GM23248 (cell line): Measurements from ENCODE around the gene UHRF2. TPM values are rescaled to one million over a fixed set of nuclear protein-coding genes. Genes with fewer than 3 reads are reported as not detected.

Source experiments
- DNase-seq: peaks from one replicate; pipeline ENCODE4 v3.0.0-alpha.2; 2015
- H2AFZ ChIP-seq: fragments of 200-600 bp; sonication (generic); 2 replicates; pipeline ENCODE4 v1.6.1; 2016; ENCODE audit warnings: antibody characterized with exemption
- H3F3A ChIP-seq: fragments of 200-600 bp; sonication (generic); 2 replicates; pipeline ENCODE4 v1.6.1; 2016; ENCODE audit warnings: mild to moderate bottlenecking, antibody characterized with exemption, mixed run types; ENCODE audit not compliant: insufficient read depth
- H3K27ac ChIP-seq: fragments of 200-600 bp; sonication (generic); 2 replicates; pipeline ENCODE4 v1.5.1; 2016; ENCODE audit warnings: mild to moderate bottlenecking
- H3K27me3 ChIP-seq: fragments of 200-600 bp; sonication (generic); replicated peaks from 2 replicates; pipeline ENCODE4 v1.6.1; 2016; ENCODE audit warnings: mild to moderate bottlenecking; ENCODE audit not compliant: insufficient read depth
- H3K36me3 ChIP-seq: fragments of 200-600 bp; sonication (generic); 2 replicates; pipeline ENCODE4 v1.6.1; 2016; ENCODE audit warnings: low read depth, mild to moderate bottlenecking
- H3K4me1 ChIP-seq: fragments of 200-600 bp; sonication (generic); 2 replicates; pipeline ENCODE4 v1.6.1; 2016; ENCODE audit warnings: mild to moderate bottlenecking; ENCODE audit not compliant: insufficient read depth
- H3K4me2 ChIP-seq: fragments of 200-600 bp; sonication (generic); one replicate; pipeline ENCODE4 v1.6.1; 2016; ENCODE audit warnings: mild to moderate bottlenecking; ENCODE audit not compliant: unreplicated experiment
- H3K4me3 ChIP-seq: fragments of 200-600 bp; sonication (generic); 2 replicates; pipeline ENCODE4 v1.5.1; 2016; ENCODE audit warnings: mild to moderate bottlenecking
- H3K79me2 ChIP-seq: fragments of 200-600 bp; sonication (generic); 2 replicates; pipeline ENCODE4 v1.6.1; 2016; ENCODE audit warnings: mild to moderate bottlenecking; ENCODE audit not compliant: insufficient read depth
- H3K9ac ChIP-seq: fragments of 200-600 bp; sonication (generic); 2 replicates; pipeline ENCODE4 v1.6.1; 2016; ENCODE audit warnings: mild to moderate bottlenecking
- H3K9me2 ChIP-seq: fragments of 200-600 bp; sonication (generic); 2 replicates; pipeline ENCODE4 v1.6.1; 2016; ENCODE audit warnings: mixed run types, mild to moderate bottlenecking, moderate library complexity; ENCODE audit not compliant: insufficient read depth
- H3K9me3 ChIP-seq: fragments of 200-600 bp; sonication (generic); one replicate; pipeline ENCODE4 v1.6.1; 2017; ENCODE audit warnings: low read depth
- H4K20me1 ChIP-seq: fragments of 200-600 bp; sonication (generic); 2 replicates; pipeline ENCODE4 v1.6.0; 2016; ENCODE audit not compliant: insufficient read depth
- EZH2 ChIP-seq: fragments of 200-600 bp; sonication (generic); IDR thresholded peaks from 2 replicates; pipeline ENCODE4 v1.6.1; 2018; ENCODE audit warnings: antibody characterized with exemption, mild to moderate bottlenecking; ENCODE audit not compliant: insufficient read depth, poor library complexity, severe bottlenecking
- EZH2phosphoT487 ChIP-seq: fragments of 200-600 bp; sonication (generic); IDR thresholded peaks from 2 replicates; pipeline ENCODE4 v1.6.1; 2018; ENCODE audit warnings: antibody characterized with exemption, moderate library complexity, mild to moderate bottlenecking, low read depth; ENCODE audit not compliant: insufficient read depth
- WGBS, 2 experiments: methylation state at CpG; one replicate each; pipeline ENCODE4 v1.1.6; 2015 to 2017; ENCODE audit warnings: low lambda C conversion rate in 2 of 2, low coverage in 1 of 2; ENCODE audit errors: missing lambda C conversion rate in 2 of 2; 5-methylcytosine and 5-hydroxymethylcytosine counted together
- in situ Hi-C: fragments of 300-500 bp; cut with MboI; formaldehyde crosslinking; loops from 2 replicates; pipeline ENCODE4 v1.15.0; 2020
- polyA plus RNA-seq: library from polyadenylated mRNA; unstranded; fragments of >200 nt; fragmentation: Nextera tagmentation; extraction: Ambion mirVana; gene quantifications from 2 replicates; pipeline ENCODE4 v1.2.1, GENCODE V29; 2016
- total RNA-seq: library from RNA; depleted of rRNA; stranded (reverse); fragments of >200 nt; shearing (Covaris generic); gene quantifications from 2 replicates; pipeline ENCODE4 v1.2.3, GENCODE V29; 2014

The UHRF2 gene
- total and polyA plus RNA-seq, 2 experiments from 2014 or later = 25.8 to 53.1 TPM

DNA sequence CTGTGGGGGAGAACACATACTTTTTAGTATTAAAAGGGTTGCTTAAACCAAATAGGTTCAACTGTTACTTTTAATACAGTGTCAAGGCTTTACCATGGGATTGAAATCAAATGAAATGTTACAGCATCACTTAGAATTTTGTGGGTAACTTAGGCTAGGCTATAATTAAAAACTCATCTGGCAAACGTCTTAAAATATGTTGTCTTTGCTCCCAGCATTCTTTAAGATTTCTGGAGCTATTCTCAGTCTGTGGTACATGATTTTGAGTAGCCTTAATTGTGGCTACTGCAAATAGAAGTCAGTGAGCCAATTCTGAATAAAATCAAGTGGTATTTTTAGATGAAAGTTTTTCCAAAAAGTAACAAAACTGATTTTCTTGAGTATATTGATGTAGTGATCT is 30.7 kb downstream of the UHRF2 start:
- in situ Hi-C loops = no loop called here
- Histone ChIP-seq H3K9ac (no peak overlapping the region), H3K27me3 (no peaks in the 10 kb centered on the region), H2AFZ (no peak overlapping the region), H3K36me3 (peaks cover 12% of the 10 kb centered on the region; the same call in 1 of the 2 replicates), H3K27ac (no peak overlapping the region), H3K9me3 (no peaks in the 10 kb centered on the region), H4K20me1 (peaks cover 29% of the 10 kb centered on the region), H3K79me2 (peaks cover 100% of the 10 kb centered on the region), H3K4me3 (no peak overlapping the region), H3F3A (peaks cover 40% of the 10 kb centered on the region), H3K4me1 (peaks cover 19% of the 10 kb centered on the region), H3K9me2 (no peaks in the 10 kb centered on the region), H3K4me2 (peak overlapping the region; percentile 11)
- 4 to 11% methylated on average over 1 of the region's 1 CpG for WGBS, 2 experiments
- no peak for DNase-seq
- TF ChIP-seq EZH2 (no peak), EZH2phosphoT487 (no peak)

DNA sequence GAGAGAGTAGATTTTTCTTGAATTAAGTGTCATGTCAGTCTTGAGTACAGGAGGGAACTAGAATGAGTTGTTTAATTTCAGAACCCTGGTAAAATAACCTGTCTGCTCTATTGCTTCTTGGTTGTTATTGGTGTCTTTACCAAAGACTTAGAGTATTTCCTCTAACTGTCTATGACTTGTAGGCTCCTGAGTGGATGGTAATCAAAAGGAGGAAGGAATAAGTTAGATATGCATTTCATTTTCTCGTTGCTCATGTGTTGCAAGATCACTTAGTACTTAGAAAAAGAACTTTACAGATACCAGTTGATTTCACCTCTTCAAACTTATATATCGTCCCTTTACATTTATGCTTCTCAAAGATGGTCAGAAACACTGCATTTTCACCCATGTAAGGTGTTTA is 31.1 kb downstream of the UHRF2 start:
- 71 to 79% methylated on average over 2 of the region's 2 CpGs for WGBS, 2 experiments
- H3K9ac ChIP-seq = no peak overlapping the region
- peaks cover 40% of the 10 kb centered on the region for H3F3A ChIP-seq
- in situ Hi-C loops = no loop called here
- TF ChIP-seq EZH2phosphoT487 (no peak), EZH2 (no peak)
- peaks cover 19% of the 10 kb centered on the region for H3K4me1 ChIP-seq
- H3K27me3 ChIP-seq = no peaks in the 10 kb centered on the region
- no peaks in the 10 kb centered on the region for H3K9me3 ChIP-seq
- H4K20me1 ChIP-seq = peaks cover 29% of the 10 kb centered on the region
- H3K79me2 ChIP-seq = peaks cover 100% of the 10 kb centered on the region
- H3K27ac ChIP-seq = no peak overlapping the region
- no peak overlapping the region for H2AFZ ChIP-seq
- H3K4me2 ChIP-seq = peak overlapping the region; percentile 11
- peaks cover 12% of the 10 kb centered on the region; the same call in 1 of the 2 replicates for H3K36me3 ChIP-seq
- no peak overlapping the region for H3K4me3 ChIP-seq
- no peaks in the 10 kb centered on the region for H3K9me2 ChIP-seq
- DNase-seq = no peak

GRCh38 chr9:6449086-6449485 is 36.1 kb downstream of the UHRF2 start:
- no peak overlapping the region for H3K4me2 ChIP-seq

GRCh38 chr9:6449645-6450044 is 36.6 kb downstream of the UHRF2 start:
- Histone ChIP-seq H3K4me2 (no peak overlapping the region), H3K27me3 (no peaks in the 10 kb centered on the region), H4K20me1 (peaks cover 16% of the 10 kb centered on the region; the same call in 1 of the 2 replicates), H2AFZ (no peak overlapping the region), H3K36me3 (0 out of 2 replicates have a peak, but pooled peaks cover 6% of the 10 kb centered on the region), H3K79me2 (peaks cover 100% of the 10 kb centered on the region), H3K9me2 (no peaks in the 10 kb centered on the region), H3K4me1 (peaks cover 13% of the 10 kb centered on the region), H3K9ac (no peak overlapping the region), H3K27ac (0 out of 2 replicates have a peak overlapping the region, but pooled peaks have one; percentile 2), H3F3A (peaks cover 10% of the 10 kb centered on the region), H3K4me3 (no peak overlapping the region), H3K9me3 (no peaks in the 10 kb centered on the region)
- in situ Hi-C loops = no loop called here
- DNase-seq = peak; percentile 20
- TF ChIP-seq EZH2 = no peak
- no peak for TF ChIP-seq EZH2phosphoT487

More at GRCh38 chr9:6449086-6449485, 36.1 kb downstream of the UHRF2 start:
- Histone ChIP-seq H3K4me1 (peaks cover 13% of the 10 kb centered on the region), H3F3A (peaks cover 9% of the 10 kb centered on the region), H3K4me3 (no peak overlapping the region), H3K36me3 (0 out of 2 replicates have a peak, but pooled peaks cover 6% of the 10 kb centered on the region), H2AFZ (no peak overlapping the region), H3K27ac (no peak overlapping the region), H3K79me2 (peaks cover 100% of the 10 kb centered on the region), H3K9me3 (no peaks in the 10 kb centered on the region), H3K27me3 (no peaks in the 10 kb centered on the region), H3K9ac (no peak overlapping the region), H3K9me2 (no peaks in the 10 kb centered on the region), H4K20me1 (peaks cover 21% of the 10 kb centered on the region; the same call in 1 of the 2 replicates)
- in situ Hi-C loops = no loop called here
- no peak for DNase-seq
- TF ChIP-seq EZH2phosphoT487 = no peak
- TF ChIP-seq EZH2 = no peak
- WGBS, 2 experiments = 42 to 55% methylated on average over 1 of the region's 1 CpG
